Measurements from ENCODE around the gene SMIM8.
"Not testable (repeated sequence)": the region's sequence is repeated elsewhere in the genome, so short reads cannot be mapped to it uniquely, and the experiment has no call there.

Gene SMIM8

GRCh38 chr6:87322304-87323212, at the start of gene SMIM8:
TSS of gene SMIM8 (plus strand) at chr6:87322588. CDS start at chr6:87337032, 14,444 bp downstream.
- DNase-seq (ENCODE audit: low read depth in 3 of 3, low spot score in 1 of 3), result peak; percentile 52 to 85 (median 63)

DNA sequence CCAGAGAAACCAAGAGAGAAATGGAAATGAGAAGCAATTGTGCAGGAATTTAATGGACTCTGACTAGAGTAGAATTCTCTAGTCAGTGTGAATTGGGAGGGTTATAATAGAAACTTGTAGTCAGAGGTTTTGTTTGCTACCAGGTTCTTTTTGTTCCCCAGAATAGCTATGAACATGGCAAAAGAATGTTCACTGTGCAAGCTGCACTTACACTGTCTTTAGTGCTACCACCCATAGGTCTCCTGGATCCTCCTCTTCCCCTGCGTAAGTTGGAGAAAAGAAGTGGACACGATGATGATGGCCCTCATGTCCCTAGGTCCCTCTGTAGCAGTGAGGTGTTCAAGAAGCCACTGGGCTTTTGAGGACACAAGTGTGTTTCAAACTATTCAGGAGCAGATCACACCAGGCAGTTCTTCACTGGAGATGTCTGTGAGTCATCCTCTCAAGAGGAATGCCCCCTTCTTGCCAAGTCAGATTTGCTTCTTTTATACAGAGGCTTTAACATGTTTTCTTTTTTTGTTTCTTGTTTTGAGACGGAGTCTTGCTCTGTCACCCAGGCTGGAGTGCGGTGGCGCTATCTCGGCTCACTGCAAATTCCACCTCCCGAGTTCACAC, 47.6 kb upstream of the SMIM8 start:
- no peak for DNase-seq (ENCODE audit: low read depth in 3 of 3, low spot score in 1 of 3)

GRCh38 chr6:87276624-87277023, 45.8 kb upstream of the SMIM8 start:
- no peak for DNase-seq (ENCODE audit: low read depth in 3 of 3, low spot score in 1 of 3)

- no peak for DNase-seq (ENCODE audit: low read depth in 3 of 3, low spot score in 1 of 3)
Observed at GRCh38 chr6:87277123-87277522, 45.3 kb upstream of the SMIM8 start.

DNA sequence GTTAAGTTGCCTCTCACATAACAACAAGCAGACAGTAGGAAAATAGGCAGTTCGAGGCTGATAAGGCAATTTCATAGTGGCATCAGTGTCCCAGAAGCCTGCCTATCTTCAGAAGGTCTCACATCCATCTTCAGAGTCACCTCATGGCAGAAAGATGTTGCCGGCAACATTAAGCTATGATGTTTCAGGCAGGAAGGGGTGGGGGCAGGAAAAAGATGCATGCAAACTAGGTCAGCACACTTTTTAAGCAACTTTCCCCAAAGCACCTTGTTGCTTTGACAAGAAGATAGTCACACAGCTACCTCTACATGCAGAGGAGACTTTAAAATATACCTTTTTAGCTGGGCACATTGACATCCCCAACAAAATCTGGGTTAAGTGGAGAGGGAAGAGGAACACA, 43.2 kb upstream of the SMIM8 start:
- DNase-seq (ENCODE audit: low read depth in 3 of 3, low spot score in 1 of 3), result no peak

- DNase-seq (ENCODE audit: low read depth in 3 of 3, low spot score in 1 of 3), result no peak
Observed at GRCh38 chr6:87281426-87281825, 41.0 kb upstream of the SMIM8 start.

- DNase-seq (ENCODE audit: low read depth in 3 of 3, low spot score in 1 of 3), result no peak
Observed at GRCh38 chr6:87282743-87283142, 39.6 kb upstream of the SMIM8 start.

DNA sequence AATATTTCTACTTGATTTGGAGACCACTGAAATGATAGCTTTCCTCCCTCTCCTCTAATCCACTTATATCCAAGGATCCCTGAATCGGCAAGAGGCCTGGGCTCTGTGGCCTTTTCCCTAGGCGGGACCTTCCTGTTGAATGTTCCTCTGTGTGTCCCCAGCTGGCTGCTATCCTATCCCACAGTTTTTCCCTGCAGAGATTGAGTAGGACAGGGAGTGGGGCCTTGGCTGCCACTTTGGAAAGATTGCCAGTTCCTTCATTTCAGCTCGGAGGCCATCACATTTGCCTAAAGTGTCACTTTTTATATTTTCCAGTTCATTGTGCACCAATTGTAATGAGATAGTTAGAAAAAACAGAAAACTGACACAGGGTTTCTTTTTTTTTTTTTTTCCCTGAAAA, 38.9 kb upstream of the SMIM8 start:
- DNase-seq (ENCODE audit: low read depth in 3 of 3, low spot score in 1 of 3), result no peak

DNA sequence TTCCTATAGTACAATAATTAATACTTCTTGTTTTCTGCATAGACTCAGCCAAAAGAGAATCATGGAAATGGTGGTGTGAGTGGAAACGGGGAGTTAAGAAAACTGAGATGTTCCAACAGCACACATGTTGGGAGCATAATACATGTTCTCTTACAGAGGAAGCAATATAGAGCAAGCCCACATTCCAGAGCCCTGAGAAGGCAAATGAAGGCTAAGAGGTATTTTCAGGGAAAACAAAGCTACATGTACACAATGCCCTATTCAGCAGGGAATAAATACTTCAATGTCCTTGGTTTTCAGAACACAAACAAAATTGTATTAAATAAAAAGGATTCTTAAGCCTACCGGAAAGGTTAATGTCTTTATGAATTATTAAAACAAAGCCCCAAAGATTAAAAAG, 35.1 kb upstream of the SMIM8 start:
- DNase-seq (ENCODE audit: low read depth in 3 of 3, low spot score in 1 of 3), result no peak

- DNase-seq (ENCODE audit: low read depth in 3 of 3, low spot score in 1 of 3), result no peak
Observed at GRCh38 chr6:87289571-87289970, 32.8 kb upstream of the SMIM8 start.

GRCh38 chr6:87291883-87292282, 30.5 kb upstream of the SMIM8 start:
- DNase-seq (ENCODE audit: low read depth in 3 of 3, low spot score in 1 of 3), result no peak

DNA sequence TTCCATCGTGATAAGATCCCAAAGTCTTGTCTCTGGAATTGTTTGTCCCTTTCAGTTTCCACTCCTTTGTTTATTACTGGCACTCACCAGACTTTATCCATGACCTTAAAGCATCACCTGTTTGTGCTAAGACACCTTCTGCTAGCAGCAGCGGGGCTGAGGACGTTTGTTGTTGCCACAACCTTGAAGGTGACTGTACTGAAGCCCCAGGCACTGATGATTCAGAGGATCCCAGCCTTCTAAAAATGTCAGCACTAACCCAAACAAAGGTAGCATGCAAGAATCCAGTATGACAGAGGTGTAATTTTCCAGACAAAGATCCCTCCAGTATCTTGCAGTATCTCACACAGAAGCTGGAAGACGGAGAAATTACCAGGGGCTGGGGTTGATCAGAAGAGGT, 28.9 kb upstream of the SMIM8 start:
- DNase-seq (ENCODE audit: low read depth in 3 of 3, low spot score in 1 of 3), result no peak

DNA sequence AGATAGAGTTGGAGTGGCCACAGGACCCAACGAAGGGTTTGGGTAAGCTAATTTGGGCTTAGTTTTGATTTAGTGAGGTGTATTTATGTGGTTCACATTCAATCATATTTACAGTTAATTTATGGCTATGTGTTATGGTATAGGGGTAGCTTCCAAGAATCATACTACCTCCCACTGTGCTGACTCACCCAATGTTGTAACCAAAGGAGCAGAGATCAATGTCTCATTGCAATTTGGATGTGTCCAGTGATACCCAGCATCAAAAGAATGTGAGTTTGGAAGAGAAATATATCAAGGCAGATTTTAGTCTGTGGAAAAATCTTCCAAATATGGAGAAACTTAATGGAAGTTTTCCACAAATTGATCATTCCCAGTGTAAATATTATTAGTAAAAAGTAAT, 25.3 kb upstream of the SMIM8 start:
- no peak for DNase-seq (ENCODE audit: low read depth in 3 of 3, low spot score in 1 of 3)

DNA sequence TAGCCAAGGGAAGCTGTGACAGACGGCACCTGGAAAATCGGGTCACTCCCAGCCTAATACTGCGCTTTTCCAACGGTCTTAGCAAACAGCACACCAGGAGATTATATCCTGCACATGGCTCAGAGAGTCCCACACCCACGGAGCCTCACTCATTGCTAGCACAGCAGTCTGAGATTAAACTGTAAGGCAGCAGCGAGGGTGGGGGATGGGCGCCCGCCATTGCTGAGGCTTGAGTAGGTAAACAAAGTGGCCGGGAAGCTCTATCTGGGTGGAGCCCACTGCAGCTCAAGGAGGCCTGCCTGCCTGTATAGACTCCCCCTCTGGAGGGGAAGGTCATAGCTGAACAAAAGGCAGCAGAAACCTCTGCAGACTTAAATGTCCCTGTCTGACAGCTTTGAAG, 21.1 kb upstream of the SMIM8 start:
- not testable (repeated sequence) for DNase-seq (ENCODE audit: low read depth in 3 of 3, low spot score in 1 of 3)

- DNase-seq (ENCODE audit: low read depth in 3 of 3, low spot score in 1 of 3), result no peak
Observed at GRCh38 chr6:87308970-87309369, 13.4 kb upstream of the SMIM8 start.

DNA sequence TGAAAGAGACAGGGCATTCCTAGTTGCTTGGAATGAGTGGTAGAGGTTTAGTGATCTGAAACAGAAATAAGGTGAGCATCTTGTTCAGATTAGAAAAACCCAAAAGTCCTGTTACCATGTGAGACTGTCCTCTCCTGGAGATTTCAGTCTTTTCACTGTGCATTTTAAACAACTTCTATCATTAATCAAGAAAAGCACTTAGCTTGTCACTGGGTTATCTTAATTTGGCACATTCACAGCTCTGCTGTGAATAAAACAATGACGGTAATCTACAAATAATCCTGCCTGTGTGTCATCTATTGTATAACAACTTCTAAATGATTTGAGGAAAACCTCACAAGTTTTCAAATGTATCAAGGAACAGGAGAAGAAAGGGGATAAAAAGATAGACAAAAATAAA, 9.5 kb upstream of the SMIM8 start:
- DNase-seq (ENCODE audit: low read depth in 3 of 3, low spot score in 1 of 3), result no peak

GRCh38 chr6:87315071-87315470, 7.3 kb upstream of the SMIM8 start:
- no peak for DNase-seq (ENCODE audit: low read depth in 3 of 3, low spot score in 1 of 3)

DNA sequence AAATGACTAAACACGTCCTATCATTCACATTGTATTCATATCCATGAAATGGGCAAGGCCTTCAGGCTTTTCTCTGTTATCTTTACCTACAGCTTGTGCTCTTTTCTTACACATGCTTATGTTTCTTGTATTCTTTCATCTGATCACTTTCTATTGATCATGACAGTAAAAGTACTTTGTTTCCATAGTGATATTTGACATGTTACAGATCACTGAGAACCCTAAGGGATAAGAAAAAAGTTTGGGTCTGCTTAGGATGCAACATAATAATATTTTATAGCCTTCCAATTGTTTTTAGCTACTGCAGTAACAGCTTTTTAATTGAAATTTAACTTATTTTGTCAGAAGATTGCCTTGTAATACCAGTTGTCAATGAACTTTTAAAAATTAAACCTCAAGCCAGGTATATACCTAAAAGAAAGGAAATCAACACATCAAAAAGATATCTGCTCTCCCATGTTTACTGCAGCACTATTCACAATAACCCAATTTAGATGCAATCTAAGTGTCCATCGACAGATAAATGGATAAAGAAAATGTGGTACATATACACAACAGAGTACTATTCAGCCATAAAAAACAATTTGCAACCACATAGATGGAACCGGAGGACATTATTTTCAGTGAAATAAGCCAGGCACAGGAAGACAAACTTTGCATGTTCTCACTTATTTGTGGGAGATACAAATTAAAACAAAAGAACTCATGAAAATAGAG, 3.0 kb upstream of the SMIM8 start:
- no peak for DNase-seq (ENCODE audit: low read depth in 3 of 3, low spot score in 1 of 3)

DNA sequence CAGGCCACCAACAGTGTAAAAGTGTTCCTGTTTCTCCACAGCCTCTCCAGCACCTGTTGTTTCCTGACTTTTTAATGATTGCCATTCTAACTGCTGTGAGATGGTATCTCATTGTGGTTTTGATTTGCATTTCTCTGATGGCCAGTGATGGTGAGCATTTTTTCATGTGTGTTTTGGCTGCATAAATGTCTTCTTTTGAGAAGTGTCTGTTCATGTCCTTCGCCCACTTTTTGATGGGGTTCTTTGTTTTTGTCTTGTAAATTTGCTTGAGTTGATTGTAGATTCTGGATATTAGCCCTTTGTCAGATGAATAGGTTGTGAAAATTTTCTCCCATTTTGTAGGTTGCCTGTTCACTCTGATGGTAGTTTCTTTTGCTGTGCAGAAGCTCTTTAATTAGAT, 1.5 kb downstream of the SMIM8 start:
- not testable (repeated sequence) for DNase-seq (ENCODE audit: low read depth in 3 of 3, low spot score in 1 of 3)

DNA sequence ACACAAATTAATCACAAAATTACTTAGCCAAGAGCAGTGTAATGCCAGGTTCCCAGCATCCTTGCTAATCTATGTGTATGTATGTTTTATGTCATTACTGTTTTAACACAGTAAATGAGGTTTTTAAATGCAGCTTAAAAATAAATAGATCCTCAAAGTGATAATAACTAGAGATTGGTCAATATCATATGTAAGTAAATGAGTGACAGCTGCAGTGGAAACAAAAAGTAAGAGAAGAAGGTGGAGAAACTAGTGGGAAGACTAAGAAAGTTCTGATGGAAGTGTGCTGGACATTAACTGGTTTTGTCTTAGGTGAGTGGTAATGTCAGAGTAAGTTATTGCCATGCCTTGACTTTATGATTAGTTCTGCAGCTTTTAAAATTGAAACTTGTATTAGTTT, 8.6 kb downstream of the SMIM8 start:
- no peak for DNase-seq (ENCODE audit: low read depth in 3 of 3, low spot score in 1 of 3)

- DNase-seq (ENCODE audit: low read depth in 3 of 3, low spot score in 1 of 3), result no peak
Observed at GRCh38 chr6:87333033-87333432, 10.6 kb downstream of the SMIM8 start.

GRCh38 chr6:87333591-87334181, 11.3 kb downstream of the SMIM8 start:
- DNase-seq (ENCODE audit: low read depth in 3 of 3, low spot score in 1 of 3), result no peak

All from stimulated activated CD4-positive, alpha-beta T cell treated with anti-CD3 and anti-CD28 coated beads, TNF-alpha, amount 100 ng/mL, for 1 hour (primary cell).